ENCODE measurements around the gene MYH4.

The MYH4 gene

DNA sequence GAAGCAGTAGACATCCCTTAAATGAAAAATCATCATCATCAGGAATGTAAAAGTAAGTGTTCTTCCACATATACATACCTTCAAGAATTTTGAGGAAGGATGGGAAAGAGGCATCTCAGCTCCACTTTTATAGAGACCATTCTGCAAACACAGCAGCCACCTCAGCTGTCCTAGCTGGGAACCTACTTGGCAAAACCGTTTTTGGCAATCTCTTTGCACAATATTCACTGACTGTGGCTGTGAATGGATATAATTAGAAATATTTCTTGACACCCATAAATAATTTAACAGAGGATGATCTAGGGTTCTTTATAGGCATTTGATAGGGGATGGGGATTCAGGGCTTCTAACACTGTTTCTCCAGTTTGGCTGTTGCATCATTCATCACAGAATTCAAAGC lies at the start of gene MYH4:
TSS of gene MYH4 (minus strand) at position 101 of the 400 bp plus-strand sequence. CDS start 2,814 bp downstream, outside the sequence.
- DNase-seq (ENCODE audit: low read depth, low spot score): no peak
- no peak within 1 kb of the TSS for H3K27ac ChIP-seq

DNA sequence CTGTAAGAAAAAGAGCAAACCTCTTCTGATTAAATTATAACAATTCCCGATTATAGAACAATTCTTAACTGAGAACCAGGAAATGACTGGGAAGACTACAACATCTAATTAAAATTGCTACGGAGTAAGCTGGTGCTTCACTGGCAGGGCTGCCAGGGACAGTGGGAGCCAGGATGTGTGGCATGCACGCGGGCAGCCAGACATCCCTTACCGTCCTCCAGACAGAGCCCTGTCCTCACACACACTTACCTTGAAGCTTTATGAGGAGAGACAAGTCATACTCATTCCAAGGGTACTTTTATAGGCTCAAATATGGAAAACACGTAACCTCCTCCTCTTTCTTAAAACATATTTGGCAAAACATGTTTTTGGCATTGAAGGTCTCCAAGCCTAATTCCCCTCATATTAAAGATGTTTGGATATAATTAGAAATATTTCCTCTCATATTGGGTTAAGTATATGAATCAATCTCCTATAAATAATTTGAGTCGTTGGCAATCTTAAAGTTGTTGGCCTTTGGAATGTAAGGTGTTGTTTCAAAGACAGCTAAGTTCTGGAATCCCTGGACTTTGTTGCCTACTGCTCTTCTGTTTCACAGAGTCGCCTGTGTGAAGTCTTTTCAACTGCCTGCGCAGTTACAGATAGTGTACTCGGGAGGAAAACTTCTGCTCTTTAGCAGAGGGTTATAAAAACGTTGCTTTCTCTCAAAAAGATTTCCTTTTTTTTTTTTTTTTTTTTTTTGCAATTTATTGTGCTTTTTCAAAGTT lies 49.1 kb upstream of the MYH4 start, which contains the start of gene MYH1:
TSS of gene MYH1 (minus strand) at position 272 of the 767 bp plus-strand sequence. CDS start 1,900 bp downstream, outside the sequence.
- DNase-seq (ENCODE audit: low read depth, low spot score): no peak
- no peak within 1 kb of the TSS for H3K27ac ChIP-seq

GRCh38 chr17:10516638-10517037 lies 47.3 kb upstream of the MYH4 start:
- DNase-seq (ENCODE audit: low read depth, low spot score): no peak
- no peak overlapping the region for H3K27ac ChIP-seq

DNA sequence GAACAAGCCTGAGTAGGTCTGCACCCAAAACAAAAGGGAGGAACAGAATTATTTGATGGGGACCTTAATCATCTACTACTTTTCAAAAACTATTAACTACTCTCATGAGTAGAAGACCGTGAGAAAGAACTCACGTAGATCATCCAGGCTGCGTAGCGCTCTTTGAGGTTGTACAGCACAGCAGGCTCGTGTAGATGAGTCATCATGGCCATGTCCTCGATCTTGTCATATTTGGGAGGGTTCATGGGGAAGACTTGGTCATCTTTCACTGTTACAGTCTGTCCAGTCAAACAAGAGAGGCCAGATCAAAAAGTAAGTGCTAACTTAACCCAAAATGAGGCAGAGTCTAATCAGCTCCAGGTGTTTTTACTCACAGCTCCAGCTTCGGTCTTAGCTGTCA lies 46.7 kb upstream of the MYH4 start:
- DNase-seq (ENCODE audit: low read depth, low spot score): no peak
- H3K27ac ChIP-seq: no peak overlapping the region

- DNase-seq (ENCODE audit: low read depth, low spot score): no peak
- no peak overlapping the region for H3K27ac ChIP-seq
These were observed 44.1 kb upstream of the MYH4 start for GRCh38 chr17:10513299-10514067.

DNA sequence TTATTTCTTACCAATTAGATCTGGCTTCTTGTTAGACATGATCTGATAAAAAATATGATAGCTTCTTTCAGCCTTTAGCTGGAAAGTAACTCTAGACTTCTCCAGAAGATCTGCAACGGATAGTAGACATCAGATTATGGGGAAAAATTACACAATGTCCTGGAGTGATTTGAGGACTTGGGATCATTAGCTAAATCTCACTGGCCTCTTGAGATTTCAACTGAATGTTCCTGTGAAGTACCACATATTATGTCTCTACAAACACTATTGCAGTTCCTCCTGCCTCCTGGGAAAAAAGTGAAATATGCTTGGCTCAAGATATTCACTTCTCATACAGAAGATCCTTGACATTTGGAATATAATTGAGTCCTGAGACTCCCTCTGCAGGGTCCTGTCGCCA lies 43.5 kb upstream of the MYH4 start:
- DNase-seq (ENCODE audit: low read depth, low spot score): no peak
- H3K27ac ChIP-seq: no peak overlapping the region

GRCh38 chr17:10499950-10500349 lies 30.6 kb upstream of the MYH4 start:
- DNase-seq (ENCODE audit: low read depth, low spot score): no peak
- H3K27ac ChIP-seq: no peak overlapping the region

DNA sequence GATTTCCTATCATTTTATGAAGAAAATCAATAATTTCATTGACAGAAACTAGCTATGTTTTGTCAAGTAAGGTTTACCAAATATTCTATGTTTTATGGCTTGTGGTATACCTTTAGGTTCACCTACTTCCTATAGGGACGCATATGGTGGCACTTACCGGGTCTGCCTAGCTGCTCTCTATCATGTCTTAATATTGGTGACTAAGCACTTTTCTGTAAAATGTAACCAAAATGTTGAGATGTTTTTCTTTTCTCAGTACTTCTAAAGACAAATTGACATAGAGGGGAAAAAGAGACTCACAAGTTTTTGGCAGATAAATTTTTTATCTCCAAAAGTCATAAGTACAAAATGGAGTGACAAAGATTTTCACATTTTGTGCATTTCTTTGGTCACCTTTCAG lies 22.6 kb upstream of the MYH4 start:
- DNase-seq (ENCODE audit: low read depth, low spot score): no peak
- H3K27ac ChIP-seq: no peak overlapping the region

- no peak overlapping the region for H3K27ac ChIP-seq
- no peak for DNase-seq (ENCODE audit: low read depth, low spot score)
These were observed 12.9 kb upstream of the MYH4 start for GRCh38 chr17:10482252-10482651.

DNA sequence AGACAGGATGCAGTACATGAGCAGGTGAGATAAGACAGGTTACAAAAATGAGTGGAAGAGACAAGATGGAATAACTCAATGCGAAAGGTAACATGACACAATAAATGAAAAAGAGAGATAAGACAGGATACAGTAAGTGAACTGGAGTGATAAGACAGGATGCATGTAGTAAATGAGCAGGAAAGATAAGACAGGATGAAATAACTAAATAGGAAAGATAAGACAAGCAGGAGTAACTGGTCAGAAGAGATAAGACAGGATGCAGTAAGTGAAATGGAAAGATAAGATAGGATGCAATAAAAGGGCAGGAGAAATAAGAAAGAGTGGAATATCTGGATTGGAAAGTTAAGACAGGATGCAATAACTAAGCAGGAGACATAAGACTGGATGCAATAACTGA lies 8.3 kb upstream of the MYH4 start:
- no peak overlapping the region for H3K27ac ChIP-seq
- no peak for DNase-seq (ENCODE audit: low read depth, low spot score)

- DNase-seq (ENCODE audit: low read depth, low spot score): no peak
- H3K27ac ChIP-seq: peak overlapping the region; percentile 5
These were observed 5.2 kb upstream of the MYH4 start for GRCh38 chr17:10474536-10474935.

DNA sequence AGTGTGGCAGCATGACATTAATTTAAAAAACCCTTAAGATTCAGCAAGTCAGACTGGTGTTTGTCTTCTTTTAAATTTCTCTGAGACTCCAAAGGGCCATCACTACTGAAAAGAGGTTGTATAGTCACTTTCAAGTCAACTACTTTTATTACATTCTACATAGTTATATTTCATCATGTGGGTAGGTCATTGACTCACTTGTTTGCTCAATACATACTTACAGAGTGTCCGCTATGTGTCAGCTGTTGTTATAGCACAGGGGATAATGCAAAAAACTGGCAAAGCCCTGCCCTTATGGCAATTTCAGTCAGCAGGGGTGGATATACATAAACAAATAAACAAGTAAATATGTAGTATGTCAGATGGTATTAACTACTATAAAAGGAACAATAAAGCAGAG lies 2.5 kb upstream of the MYH4 start:
- DNase-seq (ENCODE audit: low read depth, low spot score): peak; percentile 1

GRCh38 chr17:10463402-10463801 lies 6.0 kb downstream of the MYH4 start:
- no peak overlapping the region for H3K27ac ChIP-seq
- DNase-seq (ENCODE audit: low read depth, low spot score): no peak

More for the DNA sequence above, 2.5 kb upstream of the MYH4 start:
- peak overlapping the region; percentile 46 for H3K27ac ChIP-seq

GRCh38 chr17:10460062-10460461 lies 9.3 kb downstream of the MYH4 start:
- H3K27ac ChIP-seq: no peak overlapping the region
- no peak for DNase-seq (ENCODE audit: low read depth, low spot score)

GRCh38 chr17:10458701-10459100 lies 10.7 kb downstream of the MYH4 start:
- no peak for DNase-seq (ENCODE audit: low read depth, low spot score)
- no peak overlapping the region for H3K27ac ChIP-seq

- H3K27ac ChIP-seq: no peak overlapping the region
- no peak for DNase-seq (ENCODE audit: low read depth, low spot score)
These were observed 11.4 kb downstream of the MYH4 start for GRCh38 chr17:10457952-10458351.

DNA sequence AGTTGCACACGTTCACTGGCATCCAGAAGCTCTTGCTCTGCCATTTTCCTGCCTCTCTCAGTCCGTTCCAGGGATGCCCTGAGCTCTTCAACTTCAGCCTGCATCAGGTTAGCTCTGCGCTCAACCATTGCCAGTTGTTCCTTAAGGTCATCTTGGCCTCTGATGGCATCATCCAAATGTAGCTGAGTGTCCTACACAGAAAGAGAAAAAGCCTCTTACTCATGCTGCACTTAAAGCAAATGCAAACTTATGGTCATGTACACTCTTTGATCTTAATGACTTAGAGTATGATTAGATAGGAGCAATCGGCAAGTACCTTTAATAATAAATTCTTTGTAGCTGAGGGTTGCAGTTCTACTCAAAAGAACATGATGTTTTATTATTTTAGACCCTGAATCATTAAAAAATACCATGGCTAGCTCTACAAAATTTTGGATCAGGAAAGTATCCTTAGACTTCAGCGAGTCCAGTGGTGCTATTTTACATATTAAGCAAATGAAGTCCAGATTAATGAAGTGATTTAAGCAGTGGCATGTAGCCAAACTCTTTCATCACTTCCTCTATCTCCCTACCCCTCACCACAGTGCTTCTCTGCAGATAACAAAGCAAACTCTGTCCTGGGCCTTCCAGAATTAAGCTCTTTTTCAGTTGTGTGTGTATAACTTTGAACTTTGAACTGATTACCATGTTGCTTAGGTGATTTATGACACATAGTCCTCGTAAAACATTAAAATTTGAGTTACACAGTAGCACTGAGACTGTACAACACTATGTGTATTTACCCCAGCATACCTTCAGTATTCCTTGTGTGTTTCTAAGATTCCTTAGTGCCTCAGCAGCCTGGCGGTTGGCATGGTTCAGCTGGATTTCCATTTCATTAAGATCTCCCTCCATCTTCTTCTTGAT lies 22.1 kb downstream of the MYH4 start:
- no peak for DNase-seq (ENCODE audit: low read depth, low spot score)
- H3K27ac ChIP-seq: no peak overlapping the region

DNA sequence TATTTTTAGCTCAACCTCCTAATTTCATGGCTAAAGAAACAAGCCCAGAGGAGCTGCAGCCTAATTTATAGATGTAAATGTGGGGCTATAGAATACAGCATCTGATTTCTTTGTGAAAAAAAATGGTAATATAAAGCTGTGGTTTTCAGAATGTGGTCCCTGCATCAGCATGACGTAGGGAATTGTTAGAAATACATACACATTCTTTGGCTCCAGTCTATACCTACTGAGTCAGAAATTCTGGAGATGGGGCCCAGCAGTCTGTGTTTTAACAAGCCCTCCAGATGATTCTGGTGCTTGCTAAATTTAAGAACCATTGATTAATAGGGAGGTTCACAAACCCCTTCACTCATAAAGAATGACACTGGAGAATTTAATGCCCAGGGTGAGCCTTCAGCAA lies 29.5 kb downstream of the MYH4 start:
- H3K27ac ChIP-seq: no peak overlapping the region
- no peak for DNase-seq (ENCODE audit: low read depth, low spot score)

- no peak overlapping the region for H3K27ac ChIP-seq
- no peak for DNase-seq (ENCODE audit: low read depth, low spot score)
These were observed 34.3 kb downstream of the MYH4 start for GRCh38 chr17:10435096-10435495.

GRCh38 chr17:10429421-10430045 lies 39.8 kb downstream of the MYH4 start:
- no peak overlapping the region for H3K27ac ChIP-seq
- no peak for DNase-seq (ENCODE audit: low read depth, low spot score)

Data from epithelial cell of prostate (primary cell).